Transverse colon (tissue), 4 donors: ENCODE measurements around the gene GRPR.

Experiments
- EP300 ChIP-seq: sonication (generic); formaldehyde crosslinking; IDR thresholded peaks from one replicate; pipeline ENCODE4 v1.6.1; 2017; ENCODE audit warnings: antibody characterized with exemption, low read depth
- POLR2A ChIP-seq: fragments of 450-650 bp; IDR thresholded peaks from one replicate; pipeline ENCODE4 v1.6.1; 2016; ENCODE audit warnings: antibody characterized with exemption, mild to moderate bottlenecking, moderate library complexity
- POLR2AphosphoS5 ChIP-seq, 3 donors: sonication (generic); formaldehyde crosslinking; IDR thresholded peaks; one replicate each; pipeline ENCODE4 v1.6.1; 2016; ENCODE audit warnings: antibody characterized with exemption in 3 of 3
- TF ChIP-seq, protein P1 (sequence below), 5 experiments: fragments of 200-600 bp in 3 of 5; fragments of 450-650 bp in 2 of 5; sonication (generic) in 3 of 5; IDR thresholded peaks; 1 replicate in 2 of 5; 2 replicates in 3 of 5; pipeline ENCODE4 v1.5.1; 2016 to 2017; ENCODE audit warnings: antibody characterized with exemption in 5 of 5, inconsistent platforms in 3 of 5, mild to moderate bottlenecking in 2 of 5, moderate library complexity in 1 of 5

DNA sequence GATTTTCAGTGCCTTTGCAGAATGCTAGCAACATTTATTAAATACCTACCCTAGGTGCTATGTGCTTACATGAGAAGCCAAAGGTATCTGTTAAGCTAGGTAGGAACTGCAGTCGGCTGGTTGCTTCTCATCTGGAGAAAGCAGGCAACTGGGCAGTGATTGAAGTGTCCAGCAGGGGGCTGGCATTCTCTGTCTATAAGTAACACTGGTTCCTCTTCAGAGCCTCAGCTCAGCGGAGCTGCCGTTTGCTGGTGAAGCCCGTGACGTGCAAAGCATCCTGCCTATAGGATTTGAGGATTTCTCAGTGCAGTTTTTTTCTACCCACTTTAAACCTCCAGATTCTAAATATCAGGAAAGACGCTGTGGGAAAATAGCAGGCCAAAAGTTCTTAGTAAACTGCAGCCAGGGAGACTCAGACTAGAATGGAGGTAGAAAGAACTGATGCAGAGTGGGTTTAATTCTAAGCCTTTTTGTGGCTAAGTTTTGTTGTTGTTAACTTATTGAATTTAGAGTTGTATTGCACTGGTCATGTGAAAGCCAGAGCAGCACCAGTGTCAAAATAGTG, at the start of gene GRPR:
- TF ChIP-seq, protein P1, sequence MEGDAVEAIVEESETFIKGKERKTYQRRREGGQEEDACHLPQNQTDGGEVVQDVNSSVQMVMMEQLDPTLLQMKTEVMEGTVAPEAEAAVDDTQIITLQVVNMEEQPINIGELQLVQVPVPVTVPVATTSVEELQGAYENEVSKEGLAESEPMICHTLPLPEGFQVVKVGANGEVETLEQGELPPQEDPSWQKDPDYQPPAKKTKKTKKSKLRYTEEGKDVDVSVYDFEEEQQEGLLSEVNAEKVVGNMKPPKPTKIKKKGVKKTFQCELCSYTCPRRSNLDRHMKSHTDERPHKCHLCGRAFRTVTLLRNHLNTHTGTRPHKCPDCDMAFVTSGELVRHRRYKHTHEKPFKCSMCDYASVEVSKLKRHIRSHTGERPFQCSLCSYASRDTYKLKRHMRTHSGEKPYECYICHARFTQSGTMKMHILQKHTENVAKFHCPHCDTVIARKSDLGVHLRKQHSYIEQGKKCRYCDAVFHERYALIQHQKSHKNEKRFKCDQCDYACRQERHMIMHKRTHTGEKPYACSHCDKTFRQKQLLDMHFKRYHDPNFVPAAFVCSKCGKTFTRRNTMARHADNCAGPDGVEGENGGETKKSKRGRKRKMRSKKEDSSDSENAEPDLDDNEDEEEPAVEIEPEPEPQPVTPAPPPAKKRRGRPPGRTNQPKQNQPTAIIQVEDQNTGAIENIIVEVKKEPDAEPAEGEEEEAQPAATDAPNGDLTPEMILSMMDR (IDR thresholded peaks at IDR 0.05): peak; percentile 49 to 68 (median 56)
- TF ChIP-seq POLR2AphosphoS5 (IDR thresholded peaks at IDR 0.05) (no peak), EP300 (no peak), POLR2A (no peak)
